ENCODE results near the gene SLC39A3.

SLC39A3 gene

GRCh38 chr19:2744113-2744512 is 4.3 kb upstream of the SLC39A3 start:
- DNase-seq = no peak

- no peak for DNase-seq
These were observed 3.3 kb upstream of the SLC39A3 start for GRCh38 chr19:2743099-2743498.

- DNase-seq = no peak
These were observed 468 bp upstream of the SLC39A3 start for GRCh38 chr19:2740314-2740656.

GRCh38 chr19:2736550-2737190 is 3.1 kb downstream of the SLC39A3 start:
- DNase-seq = no peak

- no peak for DNase-seq
These were observed 4.4 kb downstream of the SLC39A3 start for GRCh38 chr19:2735374-2735773.

- DNase-seq = no peak
These were observed 5.1 kb downstream of the SLC39A3 start for GRCh38 chr19:2734589-2735288.

GRCh38 chr19:2733930-2734588 is 5.8 kb downstream of the SLC39A3 start:
- no peak for DNase-seq

GRCh38 chr19:2732883-2733282 is 6.9 kb downstream of the SLC39A3 start:
- no peak for DNase-seq

GRCh38 chr19:2732157-2732725 is 7.6 kb downstream of the SLC39A3 start:
- no peak for DNase-seq

GRCh38 chr19:2731181-2731995 is 8.4 kb downstream of the SLC39A3 start:
- DNase-seq = no peak

- DNase-seq = no peak
These were observed 9.6 kb downstream of the SLC39A3 start for GRCh38 chr19:2729943-2730818.

- DNase-seq = no peak
These were observed 10.9 kb downstream of the SLC39A3 start for GRCh38 chr19:2728783-2729387.

GRCh38 chr19:2727640-2727944 is 12.2 kb downstream of the SLC39A3 start:
- no peak for DNase-seq

- no peak for DNase-seq
These were observed 12.7 kb downstream of the SLC39A3 start for GRCh38 chr19:2726904-2727639.

GRCh38 chr19:2726160-2726855 is 13.5 kb downstream of the SLC39A3 start:
- DNase-seq = no peak

- no peak for DNase-seq
These were observed 15.7 kb downstream of the SLC39A3 start for GRCh38 chr19:2724148-2724557.

GRCh38 chr19:2723747-2724146 is 16.1 kb downstream of the SLC39A3 start:
- no peak for DNase-seq

- no peak for DNase-seq
These were observed 16.5 kb downstream of the SLC39A3 start for GRCh38 chr19:2723345-2723715.

GRCh38 chr19:2722541-2723344 is 17.1 kb downstream of the SLC39A3 start:
- DNase-seq = no peak
